ENCODE measurements around the gene CDC25B. TPM values are rescaled to one million over a fixed set of nuclear protein-coding genes. Genes with fewer than 3 reads are reported as not detected.

The CDC25B gene
- total and polyA plus RNA-seq, 2 of the 8 experiments (the other 6 are each of a cell fraction or from before 2014, with no cell fraction given): 21.7 to 31.2 TPM

GRCh38 chr20:3759884-3760283 is 36.2 kb upstream of the CDC25B start:
- FAIRE-seq (no peak), DNase-seq (ENCODE audit: low read depth in 1 of 2, low spot score in 2 of 2) (no peak)
- H3K36me3 ChIP-seq (ENCODE audit: control insufficient read depth in 2 of 4, insufficient read depth in 4 of 4, low read length in 3 of 4): peaks cover 0 to 15% (median 2%) of the 10 kb centered on the region in 4 experiments; a peak in 5 of 8 replicates
- peak overlapping the region; percentile 78; the same call in 1 of the 2 replicates for H2BK5ac ChIP-seq (ENCODE audit: low read depth, low read length)
- H3K23me2 ChIP-seq (ENCODE audit: low read depth, low read length): no peaks in the 10 kb centered on the region
- no peak overlapping the region for H2BK12ac ChIP-seq (ENCODE audit: low read depth, low read length)
- no peak overlapping the region for H3K27ac ChIP-seq (ENCODE audit: low read depth, low read length)
- 94% methylated on average over 11 of the region's 11 CpGs; no CpG with 5 or more reads in 1 of the 2 experiments for WGBS, 2 experiments (ENCODE audit: extremely low coverage in 1 of 2, insufficient coverage in 1 of 2, insufficient read length in 1 of 2, insufficient replicate concordance in 2 of 2, low coverage in 1 of 2, low lambda C conversion rate in 2 of 2, missing lambda C conversion rate in 1 of 2)
- H3K9me3 ChIP-seq (ENCODE audit: insufficient read depth in 2 of 2, low read depth in 1 of 2, low read length in 1 of 2): no peaks in the 10 kb centered on the region
- H2AFZ ChIP-seq (ENCODE audit: low read length): no peak overlapping the region
- H2BK20ac ChIP-seq (ENCODE audit: low read length): no peak overlapping the region
- no peak overlapping the region for H3K14ac ChIP-seq (ENCODE audit: insufficient read length)
- no peak overlapping the region for H4K8ac ChIP-seq (ENCODE audit: extremely low read depth, insufficient read depth, low read length)
- H3K79me1 ChIP-seq (ENCODE audit: low read depth, low read length): peaks cover 15% of the 10 kb centered on the region
- no peak overlapping the region for H2BK15ac ChIP-seq (ENCODE audit: low read length)
- H4K20me1 ChIP-seq (replicated peaks in 1 of 2; ENCODE audit: control insufficient read depth in 1 of 2, insufficient read depth in 2 of 2, low read length in 2 of 2): peaks cover 6 to 20% of the 10 kb centered on the region in 2 experiments
- no peak overlapping the region for H3K56ac ChIP-seq (replicated peaks; ENCODE audit: insufficient read length, low read depth, low read length)
- H3K18ac ChIP-seq (ENCODE audit: extremely low read depth, low read length): no peak overlapping the region
- POLR2A ChIA-PET (ENCODE audit: partially characterized antibody): interaction anchor here (0.7 to 1.2 kb wide), 4 partner anchors 9 to 40 kb away, joined by 3 to 5 read pairs (median 4); no protein-coding TSS in a partner anchor
- no peaks in the 10 kb centered on the region for H3K27me3 ChIP-seq (replicated peaks in 1 of 4; ENCODE audit: control insufficient read depth in 3 of 4, extremely low read depth in 1 of 4, insufficient read depth in 3 of 4, low read length in 3 of 4)
- H3K23ac ChIP-seq (ENCODE audit: insufficient read length): no peak overlapping the region
- H3K4ac ChIP-seq (replicated peaks; ENCODE audit: insufficient read length, low read depth, low read length): no peak overlapping the region
- TF ChIP-seq USF2 (IDR thresholded peaks at IDR 0.05; ENCODE audit: low read length) (no peak), SIX5 (IDR thresholded peaks at IDR 0.05; ENCODE audit: low read depth, low read length) (no peak), RXRA (IDR thresholded peaks at IDR 0.05; ENCODE audit: insufficient read depth, low read depth, low read length) (no peak), ASH2L (IDR thresholded peaks at IDR 0.05; ENCODE audit: low read length) (no peak), CREB1 (IDR thresholded peaks at IDR 0.05) (no peak), YY1 (IDR thresholded peaks at IDR 0.05; ENCODE audit: low read depth, low read length) (no peak), JUN (IDR thresholded peaks at IDR 0.05; ENCODE audit: low read depth, low read length) (no peak)
- H4K91ac ChIP-seq (replicated peaks; ENCODE audit: insufficient read length, low read length): no peak overlapping the region
- no peak overlapping the region for H3K4me3 ChIP-seq (ENCODE audit: extremely low read depth in 1 of 4, insufficient read depth in 2 of 4, low read depth in 3 of 4, low read length in 4 of 4)
- no peak overlapping the region for H3K4me2 ChIP-seq (ENCODE audit: insufficient read depth in 1 of 2, low read depth in 2 of 2, low read length in 2 of 2)
- no peak overlapping the region for H2BK120ac ChIP-seq (replicated peaks; ENCODE audit: low read depth, low read length)
- H3K79me2 ChIP-seq (ENCODE audit: control insufficient read depth in 1 of 2, insufficient read depth in 2 of 2, low read length in 2 of 2): peaks cover 0 to 8% of the 10 kb centered on the region in 2 experiments; a peak in 1 of 4 replicates
- no peak overlapping the region for H3K9ac ChIP-seq (replicated peaks in 1 of 4; ENCODE audit: extremely low read depth in 1 of 4, low read depth in 3 of 4, low read length in 3 of 4)
- H3K4me1 ChIP-seq (replicated peaks in 1 of 4; ENCODE audit: control insufficient read depth in 3 of 4, insufficient read depth in 4 of 4, low read length in 3 of 4): no peaks in the 10 kb centered on the region
- H4K5ac ChIP-seq (ENCODE audit: insufficient read length, low read depth, low read length): no peak overlapping the region
- no peak overlapping the region for H2AK5ac ChIP-seq (ENCODE audit: low read depth, low read length)
- CTCF ChIA-PET (ENCODE audit: partially characterized antibody): interaction anchor here (0.9 to 18.6 kb wide), 8 partner anchors 3 to 83 kb away, joined by 3 to 277 read pairs (median 8); partner anchors contain the start of genes ADISSP and HSPA12B

Measured in H1 (cell line).